ENCODE data around the gene CORO2B. TPM values are rescaled to one million over a fixed set of nuclear protein-coding genes. Genes with fewer than 3 reads are reported as not detected.

CORO2B gene
- polyA plus RNA-seq, 3 donors = 0.03 TPM; not detected in 2

GRCh38 chr15:68542348-68542747 lies 36.4 kb upstream of the CORO2B start:
- peaks cover 0 to 11% (median 3%) of the 10 kb centered on the region in 7 donors for H3K9me3 Mint-ChIP-seq
- intact Hi-C loops (cut with micrococcal nuclease) = no loop called here
- H3K79me2 ChIP-seq (ENCODE audit: insufficient read depth, low read length) = no peaks in the 10 kb centered on the region
- H3K27ac ChIP-seq (ENCODE audit: low read depth in 1 of 2, low read length in 2 of 2) = no peak overlapping the region
- H3K4me1 Mint-ChIP-seq = no peaks in the 10 kb centered on the region
- no peaks in the 10 kb centered on the region for H3K27me3 ChIP-seq (ENCODE audit: control insufficient read depth in 2 of 2, insufficient read depth in 2 of 2, low read length in 2 of 2)
- H3K4me1 ChIP-seq (ENCODE audit: control insufficient read depth in 1 of 2, insufficient read depth in 2 of 2, low read length in 2 of 2) = no peaks in the 10 kb centered on the region
- no peak overlapping the region for H3K9ac ChIP-seq (ENCODE audit: insufficient read depth, low read length, poor library complexity, severe bottlenecking)
- TF ChIP-seq CTCF (IDR thresholded peaks at IDR 0.05) = no peak
- no peaks in the 10 kb centered on the region for H3K36me3 Mint-ChIP-seq
- no peak overlapping the region for H2AFZ ChIP-seq (ENCODE audit: insufficient read depth, low read depth, low read length, poor library complexity, severe bottlenecking)
- no peaks in the 10 kb centered on the region for H3K36me3 ChIP-seq (replicated peaks in 1 of 2; ENCODE audit: control insufficient read depth in 1 of 2, insufficient read depth in 2 of 2, low read length in 2 of 2)
- no peak overlapping the region for H3K4me2 ChIP-seq (replicated peaks; ENCODE audit: extremely low read depth, low read length, poor library complexity, severe bottlenecking)
- H3K27me3 Mint-ChIP-seq (ENCODE audit: low read depth in 3 of 3) = peaks cover 8 to 11% (median 9%) of the 10 kb centered on the region in 3 donors
- WGBS (ENCODE audit: insufficient coverage) = 71% methylated on average over 1 of the region's 1 CpG
- no peak overlapping the region for H3K4me3 ChIP-seq (replicated peaks in 1 of 3; ENCODE audit: low read depth in 2 of 3, low read length in 3 of 3)
- no peak overlapping the region for H3K27ac Mint-ChIP-seq
- H3K4me3 Mint-ChIP-seq = peak overlapping the region in 1 of 2 donors; percentile 11
- DNase-seq = no peak
- peaks cover 0 to 4% of the 10 kb centered on the region in 2 donors for H3K9me3 ChIP-seq (replicated peaks in 1 of 2; ENCODE audit: control insufficient read depth in 1 of 2, insufficient read depth in 1 of 2, low read length in 2 of 2)
- H4K20me1 ChIP-seq (ENCODE audit: insufficient read depth, low read length) = no peaks in the 10 kb centered on the region

- H3K4me3 ChIP-seq (replicated peaks in 1 of 3; ENCODE audit: low read depth in 2 of 3, low read length in 3 of 3) = no peak overlapping the region
- WGBS (ENCODE audit: insufficient coverage) = 89% methylated on average over 4 of the region's 4 CpGs
- Mint-ChIP-seq H3K4me1 (no peaks in the 10 kb centered on the region), H3K27me3 (ENCODE audit: low read depth in 3 of 3) (peaks cover 8 to 11% (median 9%) of the 10 kb centered on the region in 3 donors), H3K36me3 (no peaks in the 10 kb centered on the region), H3K9me3 (peaks cover 0 to 11% (median 3%) of the 10 kb centered on the region in 7 donors), H3K27ac (no peak overlapping the region), H3K4me3 (no peak overlapping the region)
- H3K27me3 ChIP-seq (ENCODE audit: control insufficient read depth in 2 of 2, insufficient read depth in 2 of 2, low read length in 2 of 2) = no peaks in the 10 kb centered on the region
- H2AFZ ChIP-seq (ENCODE audit: insufficient read depth, low read depth, low read length, poor library complexity, severe bottlenecking) = no peak overlapping the region
- no peaks in the 10 kb centered on the region for H3K79me2 ChIP-seq (ENCODE audit: insufficient read depth, low read length)
- no peaks in the 10 kb centered on the region for H3K36me3 ChIP-seq (replicated peaks in 1 of 2; ENCODE audit: control insufficient read depth in 1 of 2, insufficient read depth in 2 of 2, low read length in 2 of 2)
- no peak for TF ChIP-seq CTCF (IDR thresholded peaks at IDR 0.05)
- H3K9me3 ChIP-seq (replicated peaks in 1 of 2; ENCODE audit: control insufficient read depth in 1 of 2, insufficient read depth in 1 of 2, low read length in 2 of 2) = peaks cover 0 to 4% of the 10 kb centered on the region in 2 donors
- no peaks in the 10 kb centered on the region for H4K20me1 ChIP-seq (ENCODE audit: insufficient read depth, low read length)
- H3K4me2 ChIP-seq (replicated peaks; ENCODE audit: extremely low read depth, low read length, poor library complexity, severe bottlenecking) = no peak overlapping the region
- no peak for DNase-seq
- H3K9ac ChIP-seq (ENCODE audit: insufficient read depth, low read length, poor library complexity, severe bottlenecking) = no peak overlapping the region
- no peaks in the 10 kb centered on the region for H3K4me1 ChIP-seq (ENCODE audit: control insufficient read depth in 1 of 2, insufficient read depth in 2 of 2, low read length in 2 of 2)
- no peak overlapping the region for H3K27ac ChIP-seq (ENCODE audit: low read depth in 1 of 2, low read length in 2 of 2)
- intact Hi-C loops (cut with micrococcal nuclease) = no loop called here
Observed at GRCh38 chr15:68542771-68543164, 36.0 kb upstream of the CORO2B start.

All from CD14-positive monocyte (primary cell).